ENCODE data around the gene IL4. TPM values are rescaled to one million over a fixed set of nuclear protein-coding genes. Genes with fewer than 3 reads are reported as not detected.

Gene IL4
- polyA plus RNA-seq, 1 donor (not counting 4 experiments of a cell fraction or from before 2014, with no cell fraction given) = not detected

- Histone ChIP-seq H4K20me1 (ENCODE audit: control insufficient read depth, extremely low read depth, insufficient read depth, low read length) (no peaks in the 10 kb centered on the region), H3K27ac (ENCODE audit: control insufficient read depth, insufficient read depth, low read length) (no peak overlapping the region), H3K79me2 (ENCODE audit: control insufficient read depth, insufficient read depth, low read length) (no peaks in the 10 kb centered on the region), H3K4me2 (ENCODE audit: control insufficient read depth, extremely low read depth, insufficient read depth, low read depth, low read length) (no peak overlapping the region), H3K4me3 (ENCODE audit: control insufficient read depth in 2 of 3, extremely low read depth in 1 of 3, insufficient read depth in 2 of 3, low read depth in 1 of 3, low read length in 3 of 3) (no peak overlapping the region), H3K9me1 (ENCODE audit: control insufficient read depth, extremely low read depth, insufficient read depth, low read length) (no peaks in the 10 kb centered on the region), H3K36me3 (ENCODE audit: control insufficient read depth in 2 of 2, extremely low read depth in 1 of 2, insufficient read depth in 2 of 2, low read length in 2 of 2) (no peaks in the 10 kb centered on the region), H3K4me1 (ENCODE audit: control insufficient read depth, extremely low read depth, insufficient read depth, low read length) (no peaks in the 10 kb centered on the region), H2AFZ (ENCODE audit: control insufficient read depth, low read length) (no peak overlapping the region), H3K9me3 (ENCODE audit: control insufficient read depth, low read depth, low read length) (no peaks in the 10 kb centered on the region), H3K9ac (ENCODE audit: control insufficient read depth, extremely low read depth, insufficient read depth, low read length) (no peak overlapping the region), H3K27me3 (ENCODE audit: control insufficient read depth, extremely low read depth, insufficient read depth, low read length) (no peaks in the 10 kb centered on the region)
- DNase-seq (ENCODE audit: low read depth, low spot score) (no peak), FAIRE-seq (no peak)
- no peak for TF ChIP-seq EZH2 (IDR thresholded peaks at IDR 0.05; ENCODE audit: low read length)
- TF ChIP-seq, protein P1, sequence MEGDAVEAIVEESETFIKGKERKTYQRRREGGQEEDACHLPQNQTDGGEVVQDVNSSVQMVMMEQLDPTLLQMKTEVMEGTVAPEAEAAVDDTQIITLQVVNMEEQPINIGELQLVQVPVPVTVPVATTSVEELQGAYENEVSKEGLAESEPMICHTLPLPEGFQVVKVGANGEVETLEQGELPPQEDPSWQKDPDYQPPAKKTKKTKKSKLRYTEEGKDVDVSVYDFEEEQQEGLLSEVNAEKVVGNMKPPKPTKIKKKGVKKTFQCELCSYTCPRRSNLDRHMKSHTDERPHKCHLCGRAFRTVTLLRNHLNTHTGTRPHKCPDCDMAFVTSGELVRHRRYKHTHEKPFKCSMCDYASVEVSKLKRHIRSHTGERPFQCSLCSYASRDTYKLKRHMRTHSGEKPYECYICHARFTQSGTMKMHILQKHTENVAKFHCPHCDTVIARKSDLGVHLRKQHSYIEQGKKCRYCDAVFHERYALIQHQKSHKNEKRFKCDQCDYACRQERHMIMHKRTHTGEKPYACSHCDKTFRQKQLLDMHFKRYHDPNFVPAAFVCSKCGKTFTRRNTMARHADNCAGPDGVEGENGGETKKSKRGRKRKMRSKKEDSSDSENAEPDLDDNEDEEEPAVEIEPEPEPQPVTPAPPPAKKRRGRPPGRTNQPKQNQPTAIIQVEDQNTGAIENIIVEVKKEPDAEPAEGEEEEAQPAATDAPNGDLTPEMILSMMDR (optimal IDR thresholded peaks at IDR 0.05 in 1 of 3, IDR thresholded peaks at IDR 0.05 in 1 of 3, conservative IDR thresholded peaks at IDR 0.05 in 1 of 3; ENCODE audit: extremely low read depth in 1 of 3, insufficient read depth in 2 of 3, low read length in 3 of 3) = no peak
- dilution Hi-C loops (cut with MboI; ENCODE audit: extremely low pct_ligation_motif_present, low sequenced_read_pairs) = no loop called here
These were observed 14.2 kb downstream of the IL4 start for GRCh38 chr5:132687995-132688394.

DNA sequence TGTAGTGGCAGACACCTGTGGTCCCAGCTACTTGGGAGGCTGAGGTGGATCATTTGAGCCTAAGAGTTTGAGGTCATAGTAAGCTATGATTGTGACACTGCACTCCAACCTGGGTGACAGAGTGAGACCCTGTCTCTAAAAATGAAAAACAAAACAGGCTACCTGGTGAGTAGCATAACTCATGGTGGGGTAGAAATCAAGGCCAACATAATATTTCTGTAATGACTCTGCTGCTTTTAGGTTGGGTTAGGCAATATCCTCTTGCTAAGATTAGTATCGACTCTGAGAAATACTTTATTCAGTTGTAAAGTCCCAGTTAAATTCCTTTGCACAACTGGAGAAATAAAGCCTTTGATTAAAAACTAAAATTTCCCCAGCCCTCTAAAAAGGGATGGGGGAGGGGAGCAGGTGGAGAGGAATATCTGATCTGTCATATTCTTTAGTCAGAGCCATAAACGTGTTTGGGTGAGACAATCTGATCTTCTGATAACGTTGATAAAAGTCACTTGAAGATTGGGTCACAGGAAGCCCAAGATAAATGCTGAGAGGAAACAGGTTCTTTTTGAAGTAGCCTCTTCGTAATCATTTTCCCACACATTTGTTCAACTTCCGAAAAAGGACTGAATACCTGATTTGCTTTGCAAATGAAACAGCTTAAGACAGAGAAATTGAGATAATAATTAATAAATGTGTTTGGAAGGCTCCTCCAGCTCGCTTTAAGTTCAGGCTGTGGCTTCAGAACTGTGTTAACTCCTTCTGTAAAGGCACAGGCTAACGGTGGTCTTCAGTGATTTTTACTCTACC is 14.9 kb downstream of the IL4 start:
- Histone ChIP-seq H2AFZ (ENCODE audit: control insufficient read depth, low read length) (no peak overlapping the region), H3K79me2 (ENCODE audit: control insufficient read depth, insufficient read depth, low read length) (no peaks in the 10 kb centered on the region), H3K9me1 (ENCODE audit: control insufficient read depth, extremely low read depth, insufficient read depth, low read length) (no peaks in the 10 kb centered on the region), H3K9ac (ENCODE audit: control insufficient read depth, extremely low read depth, insufficient read depth, low read length) (no peak overlapping the region), H3K36me3 (ENCODE audit: control insufficient read depth in 2 of 2, extremely low read depth in 1 of 2, insufficient read depth in 2 of 2, low read length in 2 of 2) (no peaks in the 10 kb centered on the region), H3K27me3 (ENCODE audit: control insufficient read depth, extremely low read depth, insufficient read depth, low read length) (no peaks in the 10 kb centered on the region), H3K4me2 (ENCODE audit: control insufficient read depth, extremely low read depth, insufficient read depth, low read depth, low read length) (no peak overlapping the region), H3K27ac (ENCODE audit: control insufficient read depth, insufficient read depth, low read length) (no peak overlapping the region), H4K20me1 (ENCODE audit: control insufficient read depth, extremely low read depth, insufficient read depth, low read length) (no peaks in the 10 kb centered on the region), H3K9me3 (ENCODE audit: control insufficient read depth, low read depth, low read length) (no peaks in the 10 kb centered on the region), H3K4me3 (ENCODE audit: control insufficient read depth in 2 of 3, extremely low read depth in 1 of 3, insufficient read depth in 2 of 3, low read depth in 1 of 3, low read length in 3 of 3) (no peak overlapping the region), H3K4me1 (ENCODE audit: control insufficient read depth, extremely low read depth, insufficient read depth, low read length) (no peaks in the 10 kb centered on the region)
- no peak for DNase-seq (ENCODE audit: low read depth, low spot score)
- TF ChIP-seq, protein P1 (optimal IDR thresholded peaks at IDR 0.05 in 1 of 3, IDR thresholded peaks at IDR 0.05 in 1 of 3, conservative IDR thresholded peaks at IDR 0.05 in 1 of 3; ENCODE audit: extremely low read depth in 1 of 3, insufficient read depth in 2 of 3, low read length in 3 of 3) = no peak
- TF ChIP-seq EZH2 (IDR thresholded peaks at IDR 0.05; ENCODE audit: low read length) = no peak
- FAIRE-seq = no peak
- dilution Hi-C loops (cut with MboI; ENCODE audit: extremely low pct_ligation_motif_present, low sequenced_read_pairs) = no loop called here

Measured in keratinocyte (primary cell).